ENCODE measurements around the gene ARVCF. TPM values are rescaled to one million over a fixed set of nuclear protein-coding genes. Genes with fewer than 3 reads are reported as not detected.

ARVCF gene
- total RNA-seq, 3 donors from 2014 or later = 13.0 to 51.2 (median 44.2) TPM

DNA sequence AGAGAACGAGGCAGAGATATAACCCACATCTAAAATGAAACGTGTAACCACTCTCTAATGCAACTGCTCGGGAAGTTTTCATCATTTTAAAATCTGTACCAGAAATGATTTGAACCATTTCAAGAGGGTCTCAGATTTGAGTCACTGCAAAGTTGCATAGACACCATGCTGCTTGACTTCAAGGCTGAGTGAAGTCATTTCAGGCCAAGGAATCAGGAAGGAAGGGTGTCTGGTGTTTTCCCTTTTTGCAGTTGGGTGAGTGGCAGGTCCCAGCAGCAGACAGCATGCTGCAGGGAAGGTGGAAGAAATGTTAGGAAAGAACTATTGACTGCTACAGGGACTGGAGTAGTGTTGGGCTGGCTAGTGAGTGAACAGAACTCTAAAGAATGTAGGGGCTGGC, 20.8 kb upstream of the ARVCF start:
- Histone ChIP-seq H3K27ac (no peak overlapping the region), H3K36me3 (no peaks in the 10 kb centered on the region), H3K4me1 (peaks cover 0 to 4% of the 10 kb centered on the region in 2 donors), H3K27me3 (no peaks in the 10 kb centered on the region), H3K4me3 (no peak overlapping the region), H3K9me3 (no peaks in the 10 kb centered on the region)
- no peak for DNase-seq (ENCODE audit: low spot score in 2 of 2)
- intact Hi-C loops (cut with DNase I; ENCODE audit: low total_unique reads) = no loop called here
- TF ChIP-seq POLR2AphosphoS5 (IDR thresholded peaks at IDR 0.05) = no peak
- TF ChIP-seq, protein P1, sequence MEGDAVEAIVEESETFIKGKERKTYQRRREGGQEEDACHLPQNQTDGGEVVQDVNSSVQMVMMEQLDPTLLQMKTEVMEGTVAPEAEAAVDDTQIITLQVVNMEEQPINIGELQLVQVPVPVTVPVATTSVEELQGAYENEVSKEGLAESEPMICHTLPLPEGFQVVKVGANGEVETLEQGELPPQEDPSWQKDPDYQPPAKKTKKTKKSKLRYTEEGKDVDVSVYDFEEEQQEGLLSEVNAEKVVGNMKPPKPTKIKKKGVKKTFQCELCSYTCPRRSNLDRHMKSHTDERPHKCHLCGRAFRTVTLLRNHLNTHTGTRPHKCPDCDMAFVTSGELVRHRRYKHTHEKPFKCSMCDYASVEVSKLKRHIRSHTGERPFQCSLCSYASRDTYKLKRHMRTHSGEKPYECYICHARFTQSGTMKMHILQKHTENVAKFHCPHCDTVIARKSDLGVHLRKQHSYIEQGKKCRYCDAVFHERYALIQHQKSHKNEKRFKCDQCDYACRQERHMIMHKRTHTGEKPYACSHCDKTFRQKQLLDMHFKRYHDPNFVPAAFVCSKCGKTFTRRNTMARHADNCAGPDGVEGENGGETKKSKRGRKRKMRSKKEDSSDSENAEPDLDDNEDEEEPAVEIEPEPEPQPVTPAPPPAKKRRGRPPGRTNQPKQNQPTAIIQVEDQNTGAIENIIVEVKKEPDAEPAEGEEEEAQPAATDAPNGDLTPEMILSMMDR (IDR thresholded peaks at IDR 0.05) = no peak

DNA sequence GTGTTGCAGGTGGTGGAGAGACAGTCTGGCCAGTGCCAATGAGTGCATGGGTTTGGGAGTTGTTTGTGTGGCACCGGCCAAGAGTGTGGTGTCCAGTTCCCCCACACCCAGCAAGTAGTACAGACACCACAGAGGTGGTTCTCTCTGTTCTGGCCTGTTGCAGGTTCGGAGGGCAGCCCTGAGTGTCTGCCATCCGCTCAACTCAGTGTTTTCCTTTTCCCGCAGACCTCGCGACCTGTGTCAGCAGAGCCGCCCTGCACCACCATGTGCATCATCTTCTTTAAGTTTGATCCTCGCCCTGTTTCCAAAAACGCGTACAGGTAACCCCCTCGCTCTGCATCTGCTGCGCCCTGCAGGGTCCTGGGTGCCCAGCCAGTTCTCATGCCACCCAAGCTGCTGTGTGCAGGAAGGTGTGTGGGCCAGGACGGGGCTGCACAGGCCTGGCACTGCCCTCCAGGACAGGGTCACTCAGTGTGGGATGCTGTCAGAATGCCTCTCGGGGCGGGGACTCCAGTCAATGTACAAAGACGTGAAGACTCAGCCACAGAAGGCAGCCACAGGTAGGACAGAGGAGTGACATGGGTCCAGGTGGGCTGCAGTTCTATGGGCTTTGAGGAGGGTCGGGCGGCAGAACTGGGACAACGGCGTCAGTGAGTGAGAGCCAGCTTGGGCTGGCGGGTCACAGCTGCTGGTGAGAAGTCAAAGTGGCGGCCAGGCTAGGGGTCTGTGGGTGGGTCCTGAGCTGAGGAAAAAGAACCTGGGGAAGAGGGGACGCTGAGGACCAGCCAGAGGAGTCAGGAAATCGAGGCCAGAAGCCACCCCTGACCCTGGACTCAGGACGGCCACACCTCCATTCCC, 20.1 kb upstream of the ARVCF start:
- Histone ChIP-seq H3K27me3 (no peaks in the 10 kb centered on the region), H3K4me1 (peaks cover 0 to 4% of the 10 kb centered on the region in 2 donors), H3K36me3 (no peaks in the 10 kb centered on the region), H3K4me3 (no peak overlapping the region), H3K27ac (no peak overlapping the region), H3K9me3 (no peaks in the 10 kb centered on the region)
- intact Hi-C loops (cut with DNase I; ENCODE audit: low total_unique reads) = no loop called here
- DNase-seq (ENCODE audit: low spot score in 2 of 2) = no peak
- TF ChIP-seq POLR2A (IDR thresholded peaks at IDR 0.05) = no peak
- no peak for TF ChIP-seq POLR2AphosphoS5 (IDR thresholded peaks at IDR 0.05)
- TF ChIP-seq, protein P1 (IDR thresholded peaks at IDR 0.05) = no peak

DNA sequence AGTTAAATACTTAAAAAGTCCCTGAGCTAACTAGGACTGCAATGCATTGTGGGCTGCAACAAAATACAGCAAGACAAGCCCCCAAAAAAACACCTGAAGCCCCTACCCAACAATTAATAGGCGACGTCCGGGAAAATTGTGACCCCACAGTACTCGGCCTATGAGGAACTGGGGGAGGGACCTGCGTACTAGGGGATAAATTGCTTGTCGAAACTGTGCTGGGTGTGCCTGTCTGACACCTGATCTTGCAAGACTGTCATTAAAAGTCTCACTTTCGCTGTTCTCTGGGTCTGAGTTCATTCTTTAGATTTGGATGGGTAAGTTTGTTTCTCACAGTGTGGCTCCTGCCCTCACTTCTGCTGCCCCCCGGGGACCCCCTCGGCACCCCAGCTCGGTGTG, 19.5 kb upstream of the ARVCF start:
- H3K4me1 ChIP-seq = peaks cover 0 to 4% of the 10 kb centered on the region in 2 donors
- intact Hi-C loops (cut with DNase I; ENCODE audit: low total_unique reads) = no loop called here
- TF ChIP-seq POLR2A (IDR thresholded peaks at IDR 0.05) = no peak
- TF ChIP-seq, protein P1 (IDR thresholded peaks at IDR 0.05) = no peak
- no peak for TF ChIP-seq POLR2AphosphoS5 (IDR thresholded peaks at IDR 0.05)
- no peaks in the 10 kb centered on the region for H3K27me3 ChIP-seq
- no peak overlapping the region for H3K4me3 ChIP-seq
- H3K9me3 ChIP-seq = no peaks in the 10 kb centered on the region
- no peak for DNase-seq (ENCODE audit: low spot score in 2 of 2)
- H3K36me3 ChIP-seq = no peaks in the 10 kb centered on the region
- H3K27ac ChIP-seq = no peak overlapping the region

DNA sequence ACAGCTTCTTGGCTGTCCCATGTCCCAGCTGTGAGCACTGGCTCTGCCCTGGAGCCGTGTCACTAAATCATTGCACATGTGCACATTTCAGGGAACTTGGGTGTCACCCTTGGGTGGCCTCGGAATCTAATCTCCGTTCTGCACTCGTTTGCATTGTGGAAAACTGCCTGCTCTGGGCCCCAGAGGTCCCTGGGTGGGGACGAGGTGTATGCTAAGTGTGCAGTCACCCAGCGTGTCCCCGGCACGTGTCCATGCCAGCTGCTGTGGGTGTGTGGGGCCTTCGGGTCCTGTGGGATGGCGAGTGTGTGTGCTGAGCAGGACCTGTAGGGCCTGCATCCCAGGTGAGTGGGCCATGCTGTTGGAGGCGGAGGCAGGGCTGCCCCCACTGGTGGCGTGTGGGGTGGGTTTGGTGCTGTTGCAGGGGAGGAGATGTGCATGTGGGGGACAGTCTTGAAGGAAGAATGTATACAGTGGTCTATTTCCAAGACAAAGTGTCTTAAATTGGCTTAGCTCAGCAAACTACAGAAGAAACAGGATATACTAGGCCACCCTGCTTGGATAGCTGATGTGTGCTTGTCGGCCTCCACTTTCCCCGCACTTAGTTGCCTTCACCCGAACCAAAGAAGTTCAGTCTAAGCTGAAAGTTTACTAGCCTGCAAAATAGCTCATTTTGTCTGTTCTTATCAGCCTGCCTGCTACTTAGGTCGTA, 18.9 kb upstream of the ARVCF start:
- DNase-seq (ENCODE audit: low spot score in 2 of 2) = no peak
- no peaks in the 10 kb centered on the region for H3K9me3 ChIP-seq
- no peaks in the 10 kb centered on the region for H3K27me3 ChIP-seq
- H3K4me3 ChIP-seq = no peak overlapping the region
- intact Hi-C loops (cut with DNase I; ENCODE audit: low total_unique reads) = no loop called here
- H3K4me1 ChIP-seq = peaks cover 0 to 4% of the 10 kb centered on the region in 2 donors
- no peaks in the 10 kb centered on the region for H3K36me3 ChIP-seq
- no peak overlapping the region for H3K27ac ChIP-seq
- TF ChIP-seq POLR2A (IDR thresholded peaks at IDR 0.05) = no peak
- no peak for TF ChIP-seq POLR2AphosphoS5 (IDR thresholded peaks at IDR 0.05)
- TF ChIP-seq, protein P1 (IDR thresholded peaks at IDR 0.05) = no peak

DNA sequence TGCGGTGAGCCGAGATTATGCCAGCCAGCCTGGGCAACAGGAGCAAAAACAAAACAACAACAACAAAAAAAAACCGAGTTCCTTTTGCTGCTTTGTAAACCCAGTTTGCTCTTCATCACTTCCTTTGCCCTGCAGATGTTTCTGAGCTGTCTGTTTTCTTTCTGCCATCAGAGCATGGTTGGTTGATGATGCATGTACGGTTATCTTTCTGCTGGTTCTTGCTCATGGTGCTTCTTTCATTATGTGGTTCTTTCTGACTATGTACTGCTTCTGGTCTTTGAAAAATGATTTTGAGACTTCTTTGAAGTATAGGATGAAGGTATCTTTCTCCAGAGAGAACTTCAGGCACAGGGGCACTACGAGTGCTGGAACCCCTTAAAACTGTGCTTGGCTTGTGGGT, 17.5 kb upstream of the ARVCF start:
- no peaks in the 10 kb centered on the region for H3K36me3 ChIP-seq
- H3K27ac ChIP-seq = no peak overlapping the region
- intact Hi-C loops (cut with DNase I; ENCODE audit: low total_unique reads) = no loop called here
- TF ChIP-seq POLR2AphosphoS5 (IDR thresholded peaks at IDR 0.05) (no peak), POLR2A (IDR thresholded peaks at IDR 0.05) (no peak)
- TF ChIP-seq, protein P1 (IDR thresholded peaks at IDR 0.05) = no peak
- H3K4me1 ChIP-seq = peaks cover 0 to 5% of the 10 kb centered on the region in 2 donors
- DNase-seq (ENCODE audit: low spot score in 2 of 2) = no peak
- no peaks in the 10 kb centered on the region for H3K27me3 ChIP-seq
- H3K4me3 ChIP-seq = no peak overlapping the region
- no peaks in the 10 kb centered on the region for H3K9me3 ChIP-seq
